LoVo (cell line): Measurements from ENCODE around the gene SCG3.
"Not testable (repeated sequence)": the region's sequence is repeated elsewhere in the genome, so short reads cannot be mapped to it uniquely, and the experiment has no call there.

Experiments
- DNase-seq: peaks from one replicate; pipeline ENCODE4 v3.0.0-alpha.2; 2016; ENCODE audit warnings: low spot score

The SCG3 gene

GRCh38 chr15:51681303-51681963 lies at the start of gene SCG3:
Gene SCG3, plus strand, starts transcription at chr15:51681503. Its CDS starts 253 bp downstream, at chr15:51681756.
- no peak for DNase-seq

- DNase-seq, result no peak
Observed at GRCh38 chr15:51634591-51635198, 46.6 kb upstream of the SCG3 start.

- no peak for DNase-seq
Observed at GRCh38 chr15:51641490-51642130, 39.7 kb upstream of the SCG3 start.

- DNase-seq, result peak; percentile 23
Observed at GRCh38 chr15:51642696-51643095, 38.6 kb upstream of the SCG3 start.

- DNase-seq, result peak; percentile 60
Observed at GRCh38 chr15:51647128-51647562, 34.2 kb upstream of the SCG3 start.

GRCh38 chr15:51648101-51648500 lies 33.2 kb upstream of the SCG3 start:
- not testable (repeated sequence) for DNase-seq

- not testable (repeated sequence) for DNase-seq
Observed at GRCh38 chr15:51648643-51649042, 32.7 kb upstream of the SCG3 start.

GRCh38 chr15:51649659-51650521 lies 31.4 kb upstream of the SCG3 start:
- peak; percentile 80 for DNase-seq

GRCh38 chr15:51652084-51652668 lies 29.1 kb upstream of the SCG3 start:
- DNase-seq, result no peak

GRCh38 chr15:51655401-51656057 lies 25.8 kb upstream of the SCG3 start:
- not testable (repeated sequence) for DNase-seq

- DNase-seq, result no peak
Observed at GRCh38 chr15:51658664-51659063, 22.6 kb upstream of the SCG3 start.

GRCh38 chr15:51661072-51661471 lies 20.2 kb upstream of the SCG3 start:
- no peak for DNase-seq

GRCh38 chr15:51667478-51667877 lies 13.8 kb upstream of the SCG3 start:
- no peak for DNase-seq

GRCh38 chr15:51668446-51668845 lies 12.9 kb upstream of the SCG3 start:
- DNase-seq, result no peak

- no peak for DNase-seq
Observed at GRCh38 chr15:51669381-51669780, 11.9 kb upstream of the SCG3 start.

- DNase-seq, result no peak
Observed at GRCh38 chr15:51672155-51672687, 9.1 kb upstream of the SCG3 start.

- no peak for DNase-seq
Observed at GRCh38 chr15:51672913-51673857, 8.1 kb upstream of the SCG3 start.

GRCh38 chr15:51675234-51675633 lies 6.1 kb upstream of the SCG3 start:
- DNase-seq, result no peak

GRCh38 chr15:51677021-51677420 lies 4.3 kb upstream of the SCG3 start:
- no peak for DNase-seq

GRCh38 chr15:51677452-51677851 lies 3.9 kb upstream of the SCG3 start:
- DNase-seq, result no peak
